GM18520 (cell line): ENCODE results near the gene MAPKAP1.

Experiments used
- ATAC-seq: cut with Tn5 transposase; IDR thresholded peaks from one replicate; pipeline ENCODE4 v1.9.1; 2021; ENCODE audit not compliant: unreplicated experiment

The MAPKAP1 gene

DNA sequence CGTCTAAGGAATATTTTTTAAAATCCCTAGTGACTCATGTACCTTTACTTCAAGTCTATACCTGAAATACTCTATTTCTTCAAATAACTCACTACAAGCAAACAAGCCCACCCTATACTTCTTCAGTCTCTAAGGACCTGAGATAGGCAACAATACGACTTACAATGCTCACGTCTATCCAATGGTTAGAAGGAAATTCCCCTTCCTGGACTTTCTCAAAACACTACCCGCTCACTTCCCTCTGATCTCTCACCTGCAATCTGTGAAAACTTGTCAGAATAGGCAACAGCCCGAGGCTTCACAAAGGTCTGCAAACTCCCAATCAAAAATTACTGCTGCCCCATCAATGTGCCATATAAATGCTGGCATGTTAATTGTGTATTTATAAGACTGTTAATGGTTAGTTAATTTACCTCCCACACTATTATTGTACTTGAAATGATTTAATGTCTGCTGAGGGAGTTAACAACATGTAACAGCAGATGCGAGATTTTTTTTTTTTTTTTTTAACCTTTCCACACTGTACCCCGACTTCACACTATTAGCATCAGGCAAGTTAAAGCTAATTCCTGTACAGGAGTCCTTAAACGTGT lies 27.3 kb downstream of the MAPKAP1 start:
- no peak for ATAC-seq

DNA sequence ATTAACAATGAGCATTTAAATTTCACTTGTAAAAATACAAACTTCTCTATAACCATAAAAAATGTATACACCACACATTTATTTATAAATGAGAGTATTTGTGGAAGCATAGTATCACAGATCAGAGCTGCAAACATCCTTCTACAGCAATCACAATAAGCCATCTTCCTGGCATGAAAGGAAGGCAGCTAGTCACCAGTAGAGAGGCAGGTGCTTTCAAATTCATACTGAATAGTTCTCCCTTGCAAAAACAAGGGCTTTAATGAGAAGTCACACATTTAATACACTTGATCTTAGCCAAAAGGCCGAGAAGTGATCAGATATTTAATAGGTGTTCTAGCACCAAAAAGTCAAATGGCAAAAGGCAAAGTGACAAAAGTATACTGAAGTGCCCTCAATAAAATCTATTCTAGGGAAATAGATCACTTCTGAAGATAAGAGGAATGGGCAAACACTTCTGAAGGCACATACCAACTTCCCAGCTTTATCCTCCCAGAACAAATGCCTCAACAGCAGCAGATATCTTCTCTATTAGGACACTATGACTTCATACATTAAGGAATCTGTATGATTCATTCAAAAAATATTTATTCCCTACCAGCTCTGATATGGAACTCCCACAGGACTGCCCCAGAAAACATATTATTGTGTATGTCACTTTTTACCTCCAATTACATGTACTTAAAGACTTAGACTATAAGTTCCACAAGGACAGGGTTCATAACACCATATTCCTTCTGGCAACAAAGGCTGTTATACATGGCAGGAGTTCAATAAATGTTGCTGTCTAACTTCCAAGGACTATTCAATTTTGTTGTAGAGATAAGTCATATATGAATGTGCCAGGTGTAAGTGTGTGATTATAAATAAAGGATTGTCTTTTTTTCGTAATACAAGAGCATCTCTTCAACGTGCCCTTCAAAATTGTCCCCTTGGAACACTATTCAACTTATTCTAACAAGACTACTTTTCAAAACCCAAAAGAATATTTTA lies 31.7 kb downstream of the MAPKAP1 start:
- no peak for ATAC-seq

GRCh38 chr9:125672876-125673275 lies 34.1 kb downstream of the MAPKAP1 start:
- ATAC-seq: no peak

DNA sequence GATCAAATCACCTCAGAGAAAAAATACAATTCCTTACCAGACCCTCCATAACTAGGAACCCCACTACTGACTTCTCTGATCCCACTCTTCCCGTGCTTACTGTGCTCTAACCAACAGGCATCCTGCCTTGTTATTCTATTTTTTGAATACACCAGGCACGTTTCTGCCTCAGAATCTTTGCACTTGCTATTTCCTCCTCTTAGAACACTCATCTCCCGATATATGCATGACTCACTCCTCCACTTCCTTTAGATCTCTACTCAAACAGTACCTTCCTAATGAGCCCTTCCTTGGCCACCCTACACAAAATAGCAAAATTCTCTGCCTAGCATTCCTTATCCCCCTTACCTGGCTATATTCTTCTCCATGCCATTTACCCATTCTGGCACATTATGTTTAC lies 43.9 kb downstream of the MAPKAP1 start:
- ATAC-seq: no peak

DNA sequence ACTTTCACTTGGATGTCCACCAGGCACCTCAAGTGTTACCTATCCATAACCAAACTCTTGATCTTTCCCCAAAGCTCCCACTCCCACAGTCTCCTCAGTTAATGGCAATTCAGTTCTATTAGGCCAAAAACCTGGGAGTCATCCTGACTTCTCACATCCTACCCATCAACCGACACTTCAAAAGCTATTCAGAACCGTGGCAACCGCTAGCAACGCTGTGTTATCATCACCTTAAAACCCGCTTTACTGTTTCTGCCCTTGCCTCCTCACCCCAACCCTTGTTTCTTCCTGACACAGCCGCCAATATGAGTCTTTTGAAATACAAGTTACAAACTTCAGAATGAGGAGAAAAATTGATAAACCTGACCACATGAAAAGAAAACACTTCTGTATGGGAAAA lies 46.5 kb downstream of the MAPKAP1 start:
- ATAC-seq: no peak

GRCh38 chr9:125659954-125660353 lies 47.1 kb downstream of the MAPKAP1 start:
- no peak for ATAC-seq

GRCh38 chr9:125659201-125659840 lies 47.7 kb downstream of the MAPKAP1 start:
- ATAC-seq: no peak

DNA sequence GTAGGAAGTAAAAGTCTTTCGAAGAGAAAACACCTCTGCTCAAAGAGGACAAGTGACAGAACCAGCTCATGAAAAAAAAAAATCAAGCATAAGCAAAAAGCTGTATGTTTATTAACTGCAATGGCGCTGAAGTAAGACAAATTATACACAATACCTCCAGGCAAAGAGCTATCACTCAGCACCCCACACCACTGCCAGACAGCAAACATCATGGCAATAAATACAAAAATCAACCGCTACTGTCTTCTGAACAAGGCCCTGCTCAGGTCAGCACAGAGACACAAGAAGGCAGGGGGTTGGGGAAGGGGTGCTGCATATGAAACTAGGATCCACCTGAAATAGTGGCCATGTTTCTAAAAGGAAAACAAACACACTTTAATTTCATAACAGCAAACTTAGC lies 50.4 kb downstream of the MAPKAP1 start:
- no peak for ATAC-seq

DNA sequence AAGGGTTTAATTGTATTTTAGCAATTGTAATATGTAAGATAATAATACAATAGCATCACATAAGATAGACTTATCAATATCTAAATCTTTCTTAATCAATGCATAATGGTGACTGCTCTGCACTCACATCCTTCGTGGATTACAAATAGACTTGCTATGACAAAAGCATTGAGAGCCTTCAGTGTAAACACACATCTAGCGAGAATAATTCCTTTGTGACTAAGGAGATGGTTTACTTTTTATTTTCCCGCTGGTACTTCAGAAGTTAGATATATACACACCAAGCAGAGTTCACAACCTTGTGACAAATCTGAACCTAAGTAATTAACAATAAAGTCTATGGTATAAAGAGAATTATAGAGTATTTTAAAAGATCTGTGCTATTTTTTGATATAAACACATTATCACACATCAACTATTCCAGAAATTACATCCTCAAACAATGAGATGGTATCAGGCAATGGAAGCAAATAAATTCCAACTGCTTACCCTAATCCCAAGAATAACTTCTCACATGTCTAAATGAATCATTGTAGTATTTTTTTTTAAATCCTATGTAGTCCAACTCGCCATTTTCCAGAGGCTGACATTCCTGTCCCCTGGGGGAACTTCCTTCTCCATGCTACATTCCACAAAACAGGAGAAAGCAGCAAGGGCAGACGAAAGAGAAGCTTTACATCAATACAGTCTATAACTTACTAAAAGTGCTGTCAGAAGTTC lies 51.2 kb downstream of the MAPKAP1 start:
- ATAC-seq: no peak

DNA sequence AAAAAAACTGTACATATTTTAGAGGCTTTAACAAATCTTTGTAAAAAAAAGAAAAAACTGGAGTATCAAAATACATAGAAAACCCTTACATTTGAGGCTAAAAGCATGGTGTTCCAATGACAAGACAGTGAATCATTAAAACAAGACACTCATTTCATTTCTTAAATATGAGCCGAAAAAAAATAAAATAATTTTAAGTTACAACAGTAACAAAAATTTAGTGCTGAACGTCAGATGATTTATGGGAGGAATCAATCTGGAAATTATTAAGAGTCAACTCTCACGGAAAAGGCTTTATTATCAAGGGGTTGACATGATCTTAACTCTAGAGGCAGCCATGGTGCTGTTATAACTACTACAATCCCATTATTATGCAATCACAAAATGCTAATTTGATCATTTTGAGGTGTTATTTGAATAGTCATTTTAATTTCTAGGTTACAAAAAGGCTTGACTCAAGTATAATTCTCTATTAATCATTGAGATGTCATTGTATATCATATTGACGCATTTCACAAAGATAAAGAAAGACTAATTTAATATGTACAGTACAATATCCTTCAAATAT lies 51.9 kb downstream of the MAPKAP1 start:
- ATAC-seq: no peak

- ATAC-seq: no peak
These were observed 52.9 kb downstream of the MAPKAP1 start for GRCh38 chr9:125654121-125654520.

DNA sequence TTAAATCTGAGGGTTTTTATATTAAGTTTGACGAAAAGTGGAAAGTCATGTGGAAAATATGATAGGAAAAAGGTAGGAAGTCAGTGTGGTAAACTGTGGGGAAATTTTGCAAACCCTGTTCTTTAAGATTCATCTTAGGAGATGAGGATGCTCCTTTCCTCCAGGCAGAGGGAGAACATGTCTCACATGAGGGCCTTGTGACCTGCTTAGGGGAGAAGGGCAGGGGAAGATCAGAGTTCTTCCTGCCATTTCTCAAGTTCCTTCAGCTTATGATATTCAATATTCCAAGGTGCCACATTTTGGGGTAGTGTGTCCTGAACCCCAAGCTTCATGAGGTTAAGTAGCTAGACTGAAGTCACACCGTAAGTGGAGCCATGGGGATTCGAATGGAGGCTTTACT lies 53.7 kb downstream of the MAPKAP1 start:
- no peak for ATAC-seq

- ATAC-seq: no peak
These were observed 54.2 kb downstream of the MAPKAP1 start for GRCh38 chr9:125652759-125653158.

- ATAC-seq: no peak
These were observed 54.8 kb downstream of the MAPKAP1 start for GRCh38 chr9:125652233-125652594.

- no peak for ATAC-seq
These were observed 55.3 kb downstream of the MAPKAP1 start for GRCh38 chr9:125651576-125652232.

DNA sequence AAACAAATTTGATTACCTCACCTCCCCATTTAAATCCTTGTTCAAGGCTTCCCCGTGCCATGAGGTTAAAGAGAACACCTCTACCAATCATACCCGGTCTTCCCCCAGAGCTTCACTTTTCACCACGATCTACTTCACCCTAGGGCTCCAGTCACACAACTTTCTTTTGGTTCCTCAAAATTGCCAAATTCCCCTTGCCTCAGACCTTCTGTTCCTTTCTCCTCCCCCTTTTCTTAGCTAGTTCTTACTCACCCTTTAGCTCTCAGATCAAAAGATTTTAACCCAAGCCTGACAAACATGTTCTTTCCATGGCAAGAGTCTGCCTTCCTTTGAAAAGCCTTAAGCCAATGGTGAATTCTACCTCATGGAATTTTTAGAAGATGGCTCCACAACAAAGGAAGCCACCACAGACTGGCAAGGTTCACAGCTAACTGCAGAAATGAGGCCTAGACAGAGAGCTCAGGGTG lies 56.7 kb downstream of the MAPKAP1 start:
- ATAC-seq: peak; percentile 56

GRCh38 chr9:125649826-125650225 lies 57.2 kb downstream of the MAPKAP1 start:
- no peak for ATAC-seq

- ATAC-seq: no peak
These were observed 57.7 kb downstream of the MAPKAP1 start for GRCh38 chr9:125649315-125649714.

- no peak for ATAC-seq
These were observed 58.7 kb downstream of the MAPKAP1 start for GRCh38 chr9:125648294-125648693.

- ATAC-seq: no peak
These were observed 60.3 kb downstream of the MAPKAP1 start for GRCh38 chr9:125646621-125647100.
